GM19467 (cell line): Measurements from ENCODE around the gene MRAP.
"Not testable (repeated sequence)": the region's sequence is repeated elsewhere in the genome, so short reads cannot be mapped to it uniquely, and the experiment has no call there.

Experiments
- ATAC-seq: cut with Tn5 transposase; IDR thresholded peaks from one replicate; pipeline ENCODE4 v1.9.1; 2021; ENCODE audit warnings: mild to moderate bottlenecking, moderate library complexity; ENCODE audit not compliant: unreplicated experiment

MRAP gene

DNA sequence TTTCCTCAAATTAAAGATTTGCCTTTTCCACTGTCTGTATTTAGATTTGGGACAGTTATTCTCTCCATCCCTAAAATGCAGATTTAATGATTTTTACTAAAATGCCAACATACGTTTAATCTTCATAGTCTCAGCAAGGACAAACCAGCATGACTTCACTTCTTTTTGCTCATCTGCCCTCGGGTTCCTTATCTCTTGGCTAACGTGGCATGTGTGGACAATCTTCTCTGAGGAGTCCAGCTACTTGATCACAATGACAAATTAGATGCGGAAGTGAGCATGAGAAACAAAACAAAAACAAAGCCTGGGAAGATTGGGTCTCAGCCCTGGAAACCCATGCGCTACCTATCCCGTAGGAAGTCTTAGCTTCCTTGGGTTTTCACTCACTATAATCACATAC, 1.0 kb downstream of the MRAP start:
- no peak for ATAC-seq

DNA sequence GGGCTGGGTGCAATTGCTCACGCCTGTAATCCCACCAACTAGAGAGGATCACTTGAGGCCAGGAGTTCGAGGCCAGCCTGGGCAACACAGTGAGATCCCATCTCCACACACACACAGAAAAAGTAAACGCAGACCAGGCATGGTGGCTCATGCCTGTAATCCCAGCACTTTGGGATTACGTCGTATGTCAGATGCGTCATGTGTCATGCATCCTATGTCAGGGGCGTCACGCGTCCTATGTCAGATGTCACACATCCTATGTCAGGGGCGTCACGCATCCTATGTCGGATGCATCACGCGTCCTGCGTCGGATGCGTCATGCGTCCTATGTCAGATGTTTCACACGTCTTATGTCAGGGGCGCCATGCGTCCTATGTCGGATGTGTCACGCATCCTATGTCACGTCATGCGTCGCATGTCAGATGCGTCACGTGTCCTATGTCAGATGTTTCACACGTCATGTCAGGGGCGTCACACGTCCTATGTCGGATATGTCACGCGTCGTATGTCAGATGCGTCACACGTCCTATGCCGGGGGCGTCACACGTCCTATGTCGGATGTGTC, 1.5 kb downstream of the MRAP start:
- ATAC-seq, result no peak

DNA sequence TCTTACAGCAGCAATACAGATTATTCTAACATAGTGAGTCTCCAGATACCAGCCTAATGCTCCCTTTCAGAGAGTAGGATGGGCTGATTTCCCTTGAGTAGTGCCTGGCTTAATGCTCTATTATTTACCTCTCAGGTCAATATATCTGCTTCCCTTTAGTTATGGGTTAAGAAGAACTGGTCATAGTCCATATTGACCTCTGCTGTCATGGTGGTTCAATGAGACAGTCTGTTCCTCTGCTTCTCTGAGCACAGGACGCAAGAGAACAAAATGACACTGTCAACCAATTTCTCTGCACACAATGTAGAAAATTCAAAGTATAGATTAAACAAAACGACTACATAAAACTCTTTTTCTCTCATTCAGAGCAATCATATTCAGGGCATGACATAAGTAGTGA, 2.9 kb downstream of the MRAP start:
- no peak for ATAC-seq

DNA sequence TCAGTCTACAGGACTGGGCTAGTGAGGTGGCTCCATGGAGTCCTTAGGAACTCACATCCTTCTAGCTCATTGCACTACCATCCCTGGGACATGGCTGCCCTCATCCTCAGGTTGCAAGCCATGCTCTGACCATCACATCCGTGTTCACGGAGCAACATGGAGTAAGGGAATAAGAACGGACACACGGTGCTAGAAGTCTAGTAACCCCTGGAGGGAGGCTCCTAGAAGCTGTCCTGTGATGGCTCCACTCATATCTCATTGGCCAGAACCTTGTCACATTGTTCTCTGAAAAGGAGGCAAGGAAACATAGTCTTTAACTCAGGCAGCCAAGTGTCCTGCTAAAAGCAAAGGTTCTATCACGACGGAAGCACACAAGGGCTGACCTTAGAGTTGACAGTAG, 3.9 kb downstream of the MRAP start:
- no peak for ATAC-seq

DNA sequence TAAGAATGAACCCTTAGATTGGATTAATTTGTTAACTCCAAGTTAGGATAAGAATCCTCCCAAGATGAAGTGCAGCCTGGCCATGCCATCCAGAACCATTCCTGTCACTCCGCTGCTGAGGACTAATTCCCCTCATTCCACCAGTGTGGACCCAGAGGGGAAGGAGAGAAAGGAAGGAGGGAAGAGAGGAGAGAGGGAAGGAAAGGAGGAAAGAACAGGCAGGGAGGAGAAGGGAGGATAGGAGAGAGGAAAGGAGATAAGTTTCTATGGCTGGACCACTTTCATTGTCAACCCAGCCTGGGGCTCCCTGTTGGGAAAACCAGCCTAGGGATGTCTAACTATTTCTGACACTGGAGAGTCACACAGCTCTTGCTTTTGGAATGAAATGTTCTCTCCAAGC, 4.7 kb downstream of the MRAP start:
- no peak for ATAC-seq

DNA sequence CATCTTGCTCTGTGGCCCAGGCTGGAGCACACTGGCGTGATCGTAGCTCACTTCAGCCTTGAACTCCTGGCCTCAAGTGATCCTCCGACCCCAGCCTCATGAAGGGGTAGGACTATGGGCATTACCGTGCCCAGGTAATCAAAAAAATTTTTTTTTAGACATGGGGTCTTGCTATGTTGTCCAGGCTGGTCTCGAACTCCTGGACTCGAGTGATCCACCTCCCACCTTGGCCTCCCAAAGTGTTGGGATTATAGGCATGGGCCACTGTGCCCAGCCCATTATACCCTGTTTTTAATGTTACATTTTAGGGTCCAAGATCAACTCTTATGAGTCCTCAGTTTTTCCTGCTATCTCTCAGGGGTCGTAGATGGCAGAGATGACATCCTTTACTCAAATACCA, 6.3 kb downstream of the MRAP start:
- ATAC-seq, result no peak

DNA sequence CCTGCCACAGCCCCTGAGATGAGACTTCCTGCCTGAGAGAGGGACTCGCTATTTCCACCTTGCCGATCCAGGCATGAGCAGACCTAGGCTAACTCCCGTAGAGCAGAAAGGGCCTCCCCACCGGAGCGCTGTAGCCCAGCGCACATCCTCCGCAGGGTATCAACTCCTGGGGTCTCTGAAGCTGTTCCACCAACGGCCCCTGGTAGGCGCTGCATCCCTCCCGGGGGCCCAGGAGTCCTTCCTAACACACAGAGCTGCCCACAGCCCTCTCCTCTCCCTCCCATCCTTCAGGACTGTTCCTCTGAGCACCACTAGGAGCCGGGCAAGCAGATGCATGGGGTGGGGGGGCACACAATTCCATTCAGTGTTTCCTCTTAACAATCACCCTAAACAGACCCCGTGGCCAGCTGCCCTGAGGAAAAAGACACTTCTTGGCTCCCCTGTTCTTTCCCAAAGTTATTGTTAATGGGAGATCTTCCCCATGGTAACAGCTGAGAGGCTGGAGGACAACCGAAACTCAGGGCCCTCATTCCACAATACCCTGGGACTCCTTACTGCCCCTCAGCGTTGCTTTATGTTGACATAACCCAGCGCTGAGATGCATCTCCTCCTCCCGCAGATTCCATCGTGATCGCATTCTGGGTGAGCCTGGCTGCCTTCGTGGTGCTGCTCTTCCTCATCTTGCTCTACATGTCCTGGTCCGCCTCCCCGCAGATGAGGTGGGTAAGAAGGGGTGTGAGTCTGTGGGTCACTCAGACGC, 7.5 kb downstream of the MRAP start:
- ATAC-seq, result no peak

DNA sequence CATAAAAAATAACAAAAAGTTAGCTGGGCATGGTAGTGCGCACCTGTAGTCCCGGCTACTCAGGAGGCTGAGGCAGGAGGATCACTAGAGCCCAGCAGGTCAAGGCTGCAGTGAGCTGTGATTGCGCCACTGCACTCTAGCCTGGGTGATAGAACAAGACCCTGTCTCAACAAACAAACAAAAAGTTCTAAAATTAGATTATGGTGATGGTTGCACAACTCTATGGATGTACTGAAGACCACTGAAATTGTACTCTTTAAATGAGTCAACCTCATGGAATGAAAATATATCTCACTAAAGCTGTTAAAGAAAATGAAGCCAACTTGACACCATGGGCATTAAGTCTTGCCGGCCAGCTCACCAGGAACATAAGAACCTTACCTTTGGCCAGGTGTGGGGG, 9.1 kb downstream of the MRAP start:
- ATAC-seq, result no peak

DNA sequence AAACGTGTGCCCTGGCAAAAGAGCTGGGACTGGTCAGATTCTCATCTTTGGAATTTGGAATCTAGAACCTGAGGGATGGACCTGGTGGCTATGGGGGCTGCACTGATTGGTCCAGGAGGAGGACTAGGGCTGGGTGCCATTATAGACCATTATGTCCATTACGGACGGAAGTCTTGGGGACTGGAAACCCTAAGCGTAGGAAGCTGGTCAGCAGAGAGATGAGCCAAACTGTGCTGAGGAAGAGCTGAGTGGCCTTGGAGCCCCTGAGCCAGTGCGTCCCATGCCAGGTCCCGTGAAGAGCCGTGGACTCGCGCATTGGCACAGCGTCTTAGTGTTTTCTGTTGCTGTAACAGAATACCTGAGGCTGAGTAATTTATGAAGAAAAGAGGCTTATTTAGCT, 10.0 kb downstream of the MRAP start:
- no peak for ATAC-seq

DNA sequence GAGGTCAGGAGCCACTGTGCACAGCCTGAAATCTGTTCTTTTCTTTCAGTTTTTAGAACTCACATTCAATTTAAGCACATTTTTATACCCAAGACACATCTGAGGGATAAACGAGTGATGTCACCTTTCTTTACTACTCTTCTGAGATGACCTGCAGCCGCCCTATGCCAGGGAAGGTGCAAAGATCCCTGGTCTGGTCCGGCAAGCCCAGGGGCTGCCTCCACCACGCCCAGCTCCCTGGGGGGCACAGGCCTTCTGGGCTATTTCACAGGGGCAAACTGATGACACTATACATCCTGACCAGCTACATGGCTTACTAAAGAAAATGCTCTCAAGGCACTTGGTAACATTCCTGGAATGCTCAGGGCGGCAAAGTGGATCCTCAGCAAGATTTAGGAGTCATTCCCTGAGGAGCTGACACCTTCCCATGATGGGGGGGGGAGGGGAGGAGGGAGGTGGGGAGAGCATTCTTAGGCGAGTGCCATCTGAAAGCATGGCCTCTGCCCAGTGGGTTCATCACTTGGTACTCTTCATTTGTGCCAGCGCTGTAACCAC, 11.3 kb downstream of the MRAP start:
- ATAC-seq, result no peak

DNA sequence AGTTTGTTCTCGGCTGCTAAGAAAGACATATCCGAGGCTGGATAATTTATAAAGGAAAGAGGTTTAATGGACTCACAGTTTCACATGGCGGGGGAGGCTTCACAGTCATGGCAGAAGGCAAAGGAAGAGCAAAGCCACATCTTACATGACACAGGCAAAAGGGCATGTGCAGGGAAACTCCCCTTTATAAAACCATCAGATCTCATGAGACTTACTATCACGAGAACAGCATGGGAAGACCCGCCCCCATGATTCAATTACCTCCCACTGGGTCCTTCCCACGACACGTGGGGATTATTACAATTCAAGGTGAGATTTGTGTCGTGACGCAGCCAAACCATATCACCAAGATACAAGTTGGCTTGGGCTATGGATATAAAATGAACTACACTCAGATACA, 12.3 kb downstream of the MRAP start:
- not testable (repeated sequence) for ATAC-seq

DNA sequence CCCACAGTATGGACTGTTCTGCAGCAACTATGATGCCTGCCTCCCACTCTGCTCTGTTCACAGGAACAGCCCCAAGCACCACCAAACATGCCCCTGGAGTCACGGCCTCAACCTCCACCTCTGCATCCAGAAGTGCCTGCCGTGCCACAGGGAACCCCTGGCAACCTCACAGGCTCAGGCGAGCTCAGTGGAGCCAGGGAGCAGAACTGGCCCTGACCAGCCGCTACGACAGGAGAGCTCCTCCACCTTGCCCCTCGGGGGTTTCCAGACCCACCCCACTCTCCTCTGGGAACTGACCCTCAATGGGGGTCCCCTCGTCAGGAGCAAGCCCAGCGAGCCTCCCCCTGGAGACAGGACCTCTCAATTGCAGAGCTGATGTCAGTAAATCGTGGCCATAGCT, 13.0 kb downstream of the MRAP start:
- ATAC-seq, result no peak

DNA sequence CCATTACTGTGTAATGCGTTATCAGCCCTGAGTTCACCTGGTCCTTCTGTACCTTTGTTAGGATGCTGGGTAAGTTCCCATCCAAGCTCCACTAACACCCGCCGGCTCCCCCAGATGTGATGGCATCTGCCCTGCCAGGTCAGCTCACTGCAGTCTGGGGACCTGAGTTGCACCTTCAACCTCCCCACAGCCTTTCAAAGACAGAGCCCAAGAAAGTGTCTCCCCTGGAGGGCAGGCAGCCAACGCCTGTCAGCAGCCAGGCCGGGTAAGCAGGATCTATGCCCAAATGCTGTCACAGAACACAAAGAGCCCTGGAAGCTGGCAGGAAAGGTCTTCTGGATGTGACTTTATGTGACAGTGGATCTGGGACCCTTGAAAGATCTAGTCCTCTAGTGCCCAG, 13.7 kb downstream of the MRAP start:
- no peak for ATAC-seq

DNA sequence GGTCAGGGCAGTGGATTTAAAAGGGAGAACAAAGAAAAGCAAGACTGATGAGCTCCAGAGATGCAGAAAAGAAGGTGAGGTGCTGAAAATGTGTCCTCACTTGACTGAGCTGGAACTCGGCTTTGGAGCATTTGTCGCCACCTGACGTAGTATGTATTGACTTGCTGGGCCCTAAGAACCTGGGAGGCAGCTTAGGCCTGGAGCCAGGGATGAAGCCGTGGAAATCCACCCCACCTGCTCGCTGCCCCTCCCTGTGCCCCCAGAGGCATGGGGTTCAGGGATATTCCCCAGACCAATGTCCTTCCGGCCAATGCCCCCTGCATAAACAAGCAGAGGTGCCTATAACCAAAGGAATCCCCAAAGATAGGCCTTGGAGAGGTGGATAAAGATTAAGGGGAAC, 14.3 kb downstream of the MRAP start:
- ATAC-seq, result no peak

DNA sequence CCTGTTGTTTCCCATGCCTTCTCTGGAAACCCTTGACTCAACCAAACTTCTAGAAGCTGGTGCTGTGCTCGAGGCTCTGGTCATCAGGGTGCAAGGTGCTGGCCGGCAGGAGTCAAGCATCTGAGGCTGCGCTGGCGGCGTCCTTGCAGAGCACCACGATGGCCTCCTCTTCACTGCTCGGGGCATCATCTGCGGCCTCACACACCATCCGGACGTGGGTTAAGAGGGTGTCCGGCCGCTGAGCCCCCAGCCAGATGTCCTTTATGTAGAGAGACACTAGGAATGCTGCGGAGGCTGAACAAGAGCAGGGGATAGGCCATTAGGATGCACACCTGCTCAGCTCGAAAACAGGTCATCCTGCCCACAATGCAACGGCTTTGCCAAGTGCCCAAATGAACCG, 16.2 kb downstream of the MRAP start:
- ATAC-seq, result no peak

DNA sequence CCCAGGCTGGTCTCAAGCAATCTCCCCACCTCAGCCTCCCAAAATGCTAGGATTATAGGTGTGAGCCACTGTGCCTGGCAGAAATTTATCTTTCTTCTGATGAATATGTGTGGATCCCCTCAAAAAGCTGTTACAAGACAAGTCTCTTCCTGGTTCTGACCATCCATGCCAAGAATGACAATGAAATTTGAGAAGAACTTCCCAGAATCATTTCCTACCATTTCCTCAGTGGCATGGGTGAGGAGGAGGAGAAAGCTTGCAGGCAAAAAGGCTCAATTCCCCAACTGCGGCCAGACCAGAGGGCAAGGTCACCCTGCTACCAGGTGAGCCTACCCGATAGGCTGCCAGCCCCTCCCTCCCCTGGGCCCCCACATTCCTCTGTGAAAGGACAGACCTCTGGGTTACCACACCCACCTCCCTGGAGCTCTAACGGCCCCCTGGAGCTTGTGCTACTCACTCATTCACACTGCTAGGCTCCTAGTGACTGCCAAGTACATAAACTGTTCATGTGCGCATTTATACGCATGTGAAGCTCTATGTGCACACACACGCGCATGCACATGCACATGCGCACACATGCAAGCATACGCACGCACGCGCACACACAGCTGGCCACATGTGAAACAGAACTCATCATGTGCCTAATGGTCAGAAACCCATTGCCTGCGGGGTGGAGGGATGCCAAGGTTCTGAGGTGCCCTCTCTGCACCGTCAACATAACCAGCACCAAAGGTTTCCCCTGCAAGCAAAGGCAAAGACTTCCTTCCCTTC, 17.0 kb downstream of the MRAP start:
- ATAC-seq, result no peak

DNA sequence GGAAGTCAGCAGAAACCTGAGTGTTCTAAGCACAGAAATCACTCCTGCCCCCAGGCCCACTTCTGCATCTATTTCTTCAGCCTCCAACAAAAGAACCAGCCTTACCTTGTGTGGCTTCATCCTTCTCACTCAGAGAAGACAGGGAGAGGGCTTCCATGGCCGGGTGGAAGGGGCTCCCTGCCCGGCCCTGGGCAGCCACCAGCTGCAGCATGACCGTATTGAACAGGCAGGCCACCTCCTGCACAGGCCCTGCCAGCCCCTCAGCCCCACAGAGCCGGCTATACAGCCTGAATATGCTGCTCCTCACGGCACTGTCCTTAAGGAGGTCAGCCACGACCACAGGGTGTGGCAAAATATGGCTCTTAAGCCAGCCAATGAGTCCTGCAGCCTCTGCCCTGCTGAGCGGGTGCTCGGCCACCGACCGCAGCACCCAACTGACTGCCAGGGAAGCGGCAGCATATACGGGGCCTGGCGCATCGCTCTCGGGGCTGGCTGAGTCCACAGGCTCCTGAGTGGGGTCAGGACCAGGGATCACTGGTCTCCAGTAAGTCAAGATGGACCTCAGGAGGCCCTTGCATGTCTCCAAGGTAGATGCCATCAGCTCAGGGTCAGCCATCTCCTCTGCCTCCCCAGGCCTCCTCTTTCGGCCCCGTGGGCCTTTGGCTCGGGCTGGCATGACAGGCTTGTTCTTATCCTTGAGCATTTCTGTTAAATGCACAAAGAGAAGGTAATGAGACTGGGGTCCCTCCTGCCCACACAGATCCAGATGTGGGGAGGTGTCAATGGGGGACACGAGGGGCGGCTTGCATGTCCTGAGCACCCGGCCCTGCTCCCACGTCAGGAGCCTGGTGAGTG, 17.9 kb downstream of the MRAP start:
- no peak for ATAC-seq

DNA sequence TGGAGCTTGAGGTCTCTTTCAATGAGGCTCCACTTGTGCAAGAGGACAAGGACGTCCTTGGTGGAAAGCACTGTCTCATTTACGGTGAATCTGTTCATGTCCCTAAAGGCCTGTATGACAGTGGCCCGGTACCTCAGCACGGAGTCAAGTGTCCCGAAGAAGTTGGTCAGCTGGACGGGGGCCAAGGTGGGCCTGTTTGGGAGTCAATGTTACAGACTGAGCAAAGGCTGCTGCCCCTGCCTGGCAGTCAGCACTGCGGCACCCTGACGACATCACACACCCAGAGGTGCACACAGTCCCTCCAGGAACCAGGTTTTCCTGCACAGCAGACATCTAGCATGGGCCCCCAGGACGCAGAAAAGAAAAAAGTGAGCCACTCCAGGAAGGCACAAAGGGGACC, 19.1 kb downstream of the MRAP start:
- no peak for ATAC-seq

DNA sequence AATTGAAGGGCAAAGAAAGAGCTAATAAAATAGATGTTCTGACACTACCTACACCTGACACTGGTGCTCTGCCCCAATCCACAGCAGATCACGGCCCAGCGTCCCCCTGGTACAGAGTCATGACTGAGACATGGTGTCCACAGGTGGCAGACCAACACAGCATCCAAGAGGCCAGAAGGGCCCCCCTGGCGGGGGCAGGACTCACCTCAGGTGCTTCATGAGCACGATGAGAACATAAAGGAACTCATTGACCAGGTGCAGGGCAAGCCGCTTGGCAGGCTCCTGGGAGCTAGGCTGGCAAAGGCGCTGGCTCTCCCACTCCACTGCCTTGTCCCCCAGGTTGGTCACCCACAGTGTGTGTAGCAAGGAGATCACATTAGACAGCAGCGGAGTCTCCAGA, 20.4 kb downstream of the MRAP start:
- no peak for ATAC-seq

DNA sequence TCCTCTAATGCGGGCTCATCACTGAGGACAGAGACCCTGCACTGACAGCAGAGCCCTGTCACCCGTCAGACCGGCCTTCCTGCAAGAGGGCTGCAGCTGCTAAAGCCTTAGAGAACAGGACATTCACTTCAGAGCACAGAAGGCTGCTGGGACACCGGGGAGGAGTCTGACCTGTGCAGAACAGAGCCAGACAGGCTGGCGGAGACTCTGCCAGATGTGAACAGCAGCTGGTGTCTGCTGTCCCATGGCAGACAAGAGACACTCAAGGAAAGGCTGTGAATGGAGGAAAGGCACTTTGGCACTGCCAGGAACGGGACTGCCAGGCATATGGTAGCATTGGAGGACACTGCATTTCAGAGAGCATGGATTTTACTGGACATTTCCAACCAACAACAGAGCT, 21.4 kb downstream of the MRAP start:
- ATAC-seq, result no peak

DNA sequence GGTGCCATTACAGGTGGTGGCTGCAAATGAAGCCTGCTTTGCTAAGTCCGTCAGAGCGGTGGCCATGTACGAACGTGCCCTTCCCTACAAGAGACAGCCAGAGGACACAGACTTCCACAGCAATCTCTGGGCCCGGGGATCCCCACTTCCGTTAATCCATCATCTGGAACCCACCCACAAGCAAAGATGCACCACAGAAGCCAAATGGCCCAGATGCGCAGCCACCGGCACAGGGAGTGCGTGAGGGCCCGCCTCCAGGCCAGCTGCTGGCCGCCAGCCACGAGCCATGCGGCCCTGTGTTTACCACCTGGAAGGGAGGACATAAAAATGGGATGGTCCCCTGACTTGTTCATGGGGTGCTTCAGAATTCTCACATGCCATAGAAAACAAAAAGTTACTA, 22.1 kb downstream of the MRAP start:
- no peak for ATAC-seq
